ENCODE results near the gene IQSEC2. TPM values are rescaled to one million over a fixed set of nuclear protein-coding genes. Genes with fewer than 3 reads are reported as not detected.

Gene IQSEC2
- total RNA-seq = 17.2 and 21.0 TPM in 2 replicates

DNA sequence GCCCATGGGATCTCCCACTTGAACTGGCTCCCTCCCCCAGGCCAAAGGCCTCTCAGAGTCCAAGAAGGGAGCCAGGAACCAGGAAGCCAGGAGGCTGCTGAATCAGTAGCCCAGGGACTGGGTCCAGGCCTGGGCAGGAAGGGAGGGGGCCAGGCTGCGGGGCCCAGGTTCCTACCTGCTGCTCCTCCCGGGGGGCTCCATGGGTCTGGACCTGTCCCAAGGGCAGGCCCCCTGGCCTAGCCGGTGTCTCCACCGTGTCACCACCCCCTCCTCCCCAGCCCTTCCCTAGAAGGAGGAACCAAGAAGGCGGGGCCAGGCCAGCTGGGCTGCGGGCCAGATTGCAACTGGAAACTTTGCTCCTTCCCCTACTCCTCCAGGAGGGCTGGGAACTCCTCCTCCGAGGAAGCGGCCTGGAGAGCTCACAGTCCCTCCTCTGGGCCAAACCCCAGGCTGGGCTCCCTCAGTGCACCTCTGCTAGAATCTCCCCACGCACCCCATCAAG is at the start of gene IQSEC2:
Gene IQSEC2 (minus strand): TSS at position 264 of the 502 bp plus-strand sequence.

DNA sequence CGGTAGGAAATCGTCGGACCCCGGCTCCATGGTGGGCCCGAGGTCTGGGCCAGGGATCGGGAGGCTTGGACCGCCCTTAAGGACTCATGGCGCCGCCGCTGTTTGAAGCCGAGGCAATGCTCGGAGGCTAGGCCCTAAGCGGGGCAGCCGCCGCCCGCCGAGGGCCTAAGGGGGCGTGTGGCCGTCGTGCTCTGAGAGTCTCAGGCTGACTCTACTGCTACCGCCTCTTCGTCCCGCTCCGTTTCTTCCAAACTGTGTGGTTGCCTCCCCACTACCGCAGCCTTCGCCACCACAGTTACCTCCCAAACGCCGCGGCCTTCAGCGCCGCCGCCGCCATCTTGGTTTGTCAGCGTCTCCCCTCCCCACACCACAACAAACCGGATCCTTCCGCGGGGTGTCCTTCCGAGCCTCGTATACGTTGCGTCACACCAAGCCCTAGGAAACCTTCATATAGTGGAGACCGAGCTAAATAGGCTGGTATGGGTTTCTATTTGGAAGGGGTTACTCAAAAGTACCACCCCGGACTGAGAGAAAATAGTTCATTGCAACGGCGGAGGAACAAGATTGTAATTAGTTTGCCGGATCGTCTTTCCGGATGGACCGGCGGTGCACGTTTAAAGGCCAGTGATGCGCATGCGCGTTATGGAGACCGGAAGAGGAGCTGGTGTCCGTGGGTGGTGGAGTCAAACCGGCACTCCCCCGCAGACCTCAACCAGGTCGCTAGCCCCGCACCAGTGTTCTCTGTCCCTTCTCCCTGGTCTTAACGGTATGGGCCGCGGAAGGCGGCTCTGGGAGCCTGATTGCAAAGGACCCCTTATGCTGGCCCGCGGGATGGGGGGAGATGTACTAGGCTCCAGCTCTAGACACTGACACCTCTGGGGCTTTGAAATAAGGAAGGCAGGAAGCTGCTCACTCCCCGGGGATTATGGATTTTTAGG is 56.3 kb downstream of the IQSEC2 start, which contains the start of gene KDM5C:
Gene KDM5C (minus strand): TSS at position 348 of the 938 bp plus-strand sequence. CDS start 318 bp downstream, at position 30.

Other genes with a start within 250 kb of the IQSEC2 start
- gene GPR173, start 232.8 kb downstream of the IQSEC2 start, total RNA-seq = 1.2 and 1.9 TPM in 2 replicates
- 21.6 and 31.0 TPM in 2 replicates for gene TSPYL2, start 199.2 kb downstream of the IQSEC2 start, total RNA-seq
- gene KANTR, start 187.4 kb downstream of the IQSEC2 start, total RNA-seq = 3.2 and 3.5 TPM in 2 replicates
- gene KDM5C, start 56.4 kb downstream of the IQSEC2 start, total RNA-seq = 66.9 and 96.9 TPM in 2 replicates
- gene SMC1A, start 141.1 kb upstream of the IQSEC2 start, total RNA-seq = 24.6 and 28.0 TPM in 2 replicates
- gene RIBC1, start 141.3 kb upstream of the IQSEC2 start, total RNA-seq = 1.2 and 1.7 TPM in 2 replicates
- 72.7 and 92.3 TPM in 2 replicates for gene HSD17B10, start 152.8 kb upstream of the IQSEC2 start, total RNA-seq